Right renal pelvis (tissue), 4 donors: ENCODE measurements around the gene GALNT7. TPM values are rescaled to one million over a fixed set of nuclear protein-coding genes. Genes with fewer than 3 reads are reported as not detected.
"Not testable (repeated sequence)": the region's sequence is repeated elsewhere in the genome, so short reads cannot be mapped to it uniquely, and the experiment has no call there.

Experiments used
- DNase-seq, 4 donors: peaks; one replicate each; pipeline ENCODE4 v3.0.0-alpha.2; 2013; ENCODE audit warnings: low read depth in 4 of 4, low spot score in 3 of 4, missing footprints in 1 of 4
- polyA plus RNA-seq, 4 donors: library from polyadenylated mRNA; unstranded; fragments of 120-200 nt; gene quantifications; one replicate each; pipeline ENCODE4 v1.2.1, GENCODE V29; 2013; ENCODE audit not compliant: insufficient read length in 4 of 4

The GALNT7 gene
- polyA plus RNA-seq, 4 donors = 35.8 to 40.7 (median 37.2) TPM

- no peak for DNase-seq
These were observed 7.3 kb upstream of the GALNT7 start for GRCh38 chr4:173161311-173161710.

DNA sequence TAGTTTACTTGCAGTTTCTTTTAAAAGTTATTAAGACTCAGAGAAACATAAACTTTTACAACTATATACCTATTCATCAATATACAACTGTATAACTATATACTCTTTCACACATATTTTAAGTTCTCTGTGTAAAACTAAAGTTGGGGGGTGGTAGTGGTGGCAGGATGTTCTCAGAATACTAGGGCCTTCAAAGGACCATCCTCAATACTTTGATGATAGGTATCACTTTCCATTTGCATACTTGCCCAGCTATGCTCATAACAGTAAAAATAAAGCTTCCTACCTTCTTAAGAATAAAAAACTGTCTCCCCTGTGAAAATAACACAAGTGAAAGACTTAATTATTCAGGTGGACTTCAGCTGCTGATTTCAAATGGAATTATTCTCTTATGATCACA, 2.9 kb upstream of the GALNT7 start:
- no peak for DNase-seq

DNA sequence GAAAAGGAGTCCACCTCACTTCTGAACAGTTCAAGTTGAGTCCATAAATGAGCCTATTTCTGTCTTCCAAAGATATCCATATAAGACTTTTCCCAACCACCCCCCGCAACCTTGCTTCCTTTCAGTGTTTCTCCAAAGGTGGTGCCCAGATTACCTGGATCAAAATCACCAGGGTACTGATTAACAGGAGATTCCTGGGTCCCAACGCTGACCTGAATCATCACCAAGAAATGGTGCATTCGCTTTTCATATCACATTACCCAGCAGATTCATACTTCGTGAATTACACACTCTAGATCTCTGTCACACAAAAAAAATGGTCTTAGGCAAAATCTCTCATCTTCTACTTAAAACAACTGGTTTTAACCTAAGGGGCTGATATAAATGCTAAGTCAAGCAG, 2.1 kb upstream of the GALNT7 start:
- no peak for DNase-seq

GRCh38 chr4:173167758-173168395, 734 bp upstream of the GALNT7 start:
- peak in 3 of 4 donors; percentile 10 to 43 (median 13) for DNase-seq

DNA sequence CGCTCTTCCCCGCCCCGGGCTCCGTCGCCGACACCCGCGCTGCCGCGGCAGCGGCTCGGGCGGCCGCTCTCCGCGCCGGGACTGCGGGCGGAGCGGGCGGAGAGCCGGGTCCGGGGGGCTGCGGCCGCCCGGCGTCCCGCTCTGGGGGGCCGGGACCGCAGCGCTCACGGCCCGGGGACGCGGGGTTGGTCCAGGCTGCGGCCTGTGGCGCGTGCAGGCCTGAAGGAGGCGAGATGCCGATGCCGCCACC, 492 bp downstream of the GALNT7 start:
- DNase-seq = no peak

DNA sequence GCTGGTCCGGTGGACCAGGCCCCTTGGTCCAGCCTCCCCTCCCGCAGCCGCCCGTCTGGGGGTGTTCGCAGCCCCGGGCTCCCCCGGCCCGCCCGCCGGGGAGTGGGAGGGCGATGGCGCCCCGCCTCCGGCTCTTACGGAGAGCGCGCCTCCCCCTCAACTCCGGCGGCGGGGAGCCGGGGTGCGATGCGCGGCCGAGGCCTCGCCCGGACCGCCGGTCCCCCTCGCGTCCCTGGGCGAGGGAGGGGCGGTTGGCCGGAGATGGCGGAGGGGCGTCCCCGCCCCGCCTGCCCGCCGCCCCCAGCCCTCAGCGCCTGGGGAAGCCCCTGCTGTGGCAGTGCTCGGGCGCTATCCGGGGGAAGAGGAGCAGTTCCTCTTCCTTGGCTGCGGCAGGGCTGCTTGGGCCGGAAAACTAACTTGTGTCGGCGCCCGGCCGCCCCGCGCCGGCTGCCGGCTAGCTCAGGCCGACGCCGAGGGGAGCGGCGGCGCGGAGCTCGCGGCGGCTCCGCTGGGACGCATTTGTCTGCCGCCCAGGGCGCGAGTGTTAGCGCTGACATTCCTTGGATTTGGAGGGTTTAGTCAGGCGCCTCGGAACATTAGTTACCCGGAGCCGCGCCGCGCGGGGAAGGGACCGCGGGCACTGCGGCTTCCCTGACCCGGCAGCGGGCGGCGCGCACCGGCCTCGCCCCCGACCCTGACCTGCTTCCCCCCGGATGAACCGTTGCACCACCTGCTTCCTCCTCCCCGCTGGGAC, 994 bp downstream of the GALNT7 start:
- DNase-seq = peak; percentile 47 to 63 (median 56)

DNA sequence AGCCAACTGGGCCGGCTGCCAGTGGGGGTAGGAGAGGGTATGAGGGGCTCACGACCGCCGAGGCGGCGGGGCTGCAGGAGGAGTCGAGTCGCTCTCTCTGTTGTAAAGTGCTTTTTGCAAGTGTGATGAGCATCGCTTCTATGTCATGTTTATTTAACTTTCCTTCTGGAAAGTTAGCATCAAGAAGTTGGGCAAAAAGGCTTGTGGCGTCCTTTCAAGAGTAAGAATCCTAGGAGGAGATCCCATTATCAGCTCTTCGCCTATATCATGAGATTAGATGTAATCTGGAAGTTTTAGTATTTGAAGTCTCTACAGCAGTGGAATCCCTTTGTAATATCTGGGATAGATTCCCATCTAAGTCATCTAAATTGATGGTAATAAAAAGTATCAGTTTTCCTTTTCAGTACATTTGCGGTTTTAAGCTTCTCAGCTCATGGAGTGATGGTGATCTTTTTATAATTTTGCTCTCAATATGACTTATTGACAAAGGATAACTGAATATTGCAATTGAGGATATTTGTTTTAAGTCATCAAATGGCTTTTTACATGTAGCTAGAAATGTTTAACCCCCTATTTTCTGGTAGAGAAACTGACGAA, 1.7 kb downstream of the GALNT7 start:
- DNase-seq = peak in 1 of 4 donors; percentile 12

DNA sequence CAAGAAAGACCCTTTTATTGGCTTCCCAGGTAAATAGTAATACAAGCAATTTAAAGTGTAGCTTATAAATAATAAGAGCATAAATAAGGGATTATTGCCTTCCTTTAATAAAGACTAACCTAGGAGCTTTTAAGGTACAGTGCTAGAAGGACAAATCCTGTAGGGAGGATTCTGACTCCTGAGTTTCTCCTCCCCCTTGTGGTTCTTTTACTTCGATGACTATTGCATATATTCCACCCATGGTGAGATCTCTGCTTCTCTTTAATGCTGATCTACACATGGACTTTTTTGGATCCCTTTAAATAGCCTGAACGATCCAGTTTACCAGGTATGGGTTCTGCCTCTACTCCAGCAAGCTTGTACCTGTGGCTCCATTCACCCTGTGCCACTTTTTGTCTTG, 2.5 kb downstream of the GALNT7 start:
- no peak for DNase-seq

- no peak for DNase-seq
These were observed 3.4 kb downstream of the GALNT7 start for GRCh38 chr4:173171987-173172386.

DNA sequence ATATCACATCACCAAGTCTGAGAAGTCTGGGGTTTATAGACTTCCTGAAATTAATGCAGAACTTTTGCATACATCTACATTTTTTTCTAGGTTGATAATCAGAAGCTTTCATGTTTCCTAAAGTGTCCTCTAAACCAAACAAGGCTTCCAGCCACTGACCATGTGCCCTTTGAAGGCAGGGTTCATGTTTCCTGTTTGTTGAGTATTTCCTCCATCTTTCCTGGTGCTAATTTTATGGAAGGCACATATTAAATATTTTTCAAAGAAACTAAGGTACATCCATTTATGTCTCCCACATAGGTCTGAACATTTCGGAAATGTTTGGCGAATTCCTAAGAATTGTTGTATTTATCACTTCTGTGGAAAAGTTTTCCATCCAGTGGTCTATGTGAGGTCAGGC, 5.6 kb downstream of the GALNT7 start:
- DNase-seq = no peak

GRCh38 chr4:173174594-173175012, 6.0 kb downstream of the GALNT7 start:
- no peak for DNase-seq

- DNase-seq = no peak
These were observed 7.4 kb downstream of the GALNT7 start for GRCh38 chr4:173176010-173176409.

- no peak for DNase-seq
These were observed 8.6 kb downstream of the GALNT7 start for GRCh38 chr4:173177232-173177631.

GRCh38 chr4:173178144-173178543, 9.5 kb downstream of the GALNT7 start:
- DNase-seq = no peak

DNA sequence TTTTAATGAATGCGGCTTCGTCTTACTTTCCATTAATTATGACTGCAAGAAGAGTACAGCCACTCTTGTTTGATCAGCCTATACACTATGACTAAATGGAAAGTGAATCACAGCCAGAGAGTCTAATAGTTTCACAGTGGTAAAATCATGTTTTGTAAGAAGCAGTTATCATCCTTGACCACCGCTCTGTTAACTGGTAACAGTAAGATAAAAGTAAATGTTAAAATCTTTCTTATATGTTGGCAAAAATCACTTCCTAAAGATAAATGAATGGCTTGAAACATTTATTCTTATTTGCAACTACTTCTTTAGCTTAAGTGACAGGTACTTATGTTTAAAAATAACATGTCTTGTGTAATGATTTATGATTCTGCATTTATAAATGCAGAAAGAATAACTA, 13.2 kb downstream of the GALNT7 start:
- no peak for DNase-seq

DNA sequence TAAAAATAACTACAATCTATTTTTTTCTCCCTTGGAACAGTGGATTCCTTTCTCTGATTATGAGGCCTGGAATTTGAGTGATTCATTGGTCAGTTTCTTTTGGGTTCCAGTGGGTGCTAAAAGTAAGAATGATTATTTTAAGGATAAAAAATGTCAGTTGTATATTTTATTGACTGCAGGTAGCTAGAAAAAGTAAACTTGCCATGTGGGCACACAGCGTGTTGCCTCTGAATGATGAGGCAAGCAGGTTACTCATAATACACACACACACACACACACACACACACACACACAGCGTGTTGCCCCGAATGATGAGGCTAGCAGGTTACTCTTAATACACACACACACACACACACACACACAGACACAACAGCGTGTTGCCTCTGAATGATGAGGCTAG, 13.8 kb downstream of the GALNT7 start:
- no peak for DNase-seq

DNA sequence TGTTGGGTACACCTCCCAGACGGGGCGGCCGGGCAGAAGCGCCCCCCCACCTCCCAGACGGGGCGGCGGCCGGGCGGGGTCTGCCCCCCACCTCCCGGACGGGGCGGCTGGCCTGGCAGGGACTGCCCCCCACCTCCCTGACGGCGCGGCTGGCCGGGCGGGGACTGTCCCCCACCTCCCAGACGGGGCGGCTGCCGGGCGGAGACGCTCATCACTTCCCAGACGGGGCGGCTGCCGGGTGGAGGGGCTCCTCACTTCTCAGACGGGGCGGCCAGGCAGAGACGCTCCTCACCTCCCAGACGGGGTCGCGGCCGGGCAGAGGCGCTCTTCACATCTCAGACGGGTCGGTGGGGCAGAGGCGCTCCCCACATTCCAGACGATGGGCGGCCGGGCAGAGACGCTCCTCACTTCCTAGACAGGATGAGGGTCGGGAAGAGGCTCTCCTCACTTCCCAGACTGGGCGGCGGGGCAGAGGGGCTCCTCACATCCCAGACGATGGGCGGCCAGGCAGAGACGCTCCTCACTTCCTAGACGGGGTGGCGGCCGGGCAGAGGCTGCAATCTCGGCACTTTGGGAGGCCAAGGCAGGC, 15.1 kb downstream of the GALNT7 start:
- not testable (repeated sequence) for DNase-seq

DNA sequence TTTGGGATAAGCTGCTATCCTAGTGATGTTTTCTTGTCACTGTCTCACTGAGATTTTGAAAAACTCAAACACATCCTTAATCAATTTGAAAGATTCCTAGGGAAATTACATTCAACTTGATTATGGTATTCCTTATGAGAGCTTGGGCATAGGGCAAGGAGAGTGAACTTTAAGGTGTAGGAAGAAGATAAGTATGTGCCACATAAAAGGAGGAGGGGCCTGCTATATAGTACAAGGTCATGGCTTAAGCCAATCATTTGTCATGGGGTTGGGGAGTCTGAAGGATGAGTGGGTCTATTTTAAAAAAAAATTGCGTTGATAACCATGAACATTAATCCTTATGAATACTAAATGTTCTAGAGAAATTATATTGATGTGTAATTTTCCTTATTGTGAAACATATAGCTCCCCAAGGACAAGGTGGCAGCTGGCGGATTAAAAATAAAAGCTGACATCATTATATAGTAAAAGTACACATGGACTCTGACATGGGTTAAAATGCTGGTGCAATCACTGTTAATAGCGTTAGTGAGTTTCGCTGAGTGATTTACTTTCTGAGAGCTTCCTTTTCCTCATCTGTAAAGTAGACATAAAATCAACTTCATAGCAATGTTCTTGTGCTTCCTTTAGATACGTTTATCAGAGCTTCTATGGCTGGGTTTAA, 17.4 kb downstream of the GALNT7 start:
- DNase-seq = no peak

DNA sequence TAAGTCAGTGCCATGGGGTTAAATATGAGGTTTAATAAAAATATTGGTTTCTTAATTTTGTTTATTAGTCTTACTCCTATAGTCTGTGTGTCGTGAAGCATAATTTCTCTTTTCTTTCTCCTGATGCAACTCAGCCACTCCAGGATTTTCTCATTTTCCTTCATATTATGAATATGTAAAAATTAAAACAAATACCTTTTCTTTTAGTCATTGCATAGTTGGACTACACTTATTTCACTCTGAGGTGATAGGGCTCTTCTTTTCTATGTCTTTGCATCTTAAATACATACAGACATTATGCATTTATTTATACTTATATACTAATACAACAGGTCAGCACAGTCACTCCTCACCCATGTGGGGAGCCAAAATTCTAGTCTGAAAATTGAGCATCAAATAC, 19.1 kb downstream of the GALNT7 start:
- DNase-seq = no peak

DNA sequence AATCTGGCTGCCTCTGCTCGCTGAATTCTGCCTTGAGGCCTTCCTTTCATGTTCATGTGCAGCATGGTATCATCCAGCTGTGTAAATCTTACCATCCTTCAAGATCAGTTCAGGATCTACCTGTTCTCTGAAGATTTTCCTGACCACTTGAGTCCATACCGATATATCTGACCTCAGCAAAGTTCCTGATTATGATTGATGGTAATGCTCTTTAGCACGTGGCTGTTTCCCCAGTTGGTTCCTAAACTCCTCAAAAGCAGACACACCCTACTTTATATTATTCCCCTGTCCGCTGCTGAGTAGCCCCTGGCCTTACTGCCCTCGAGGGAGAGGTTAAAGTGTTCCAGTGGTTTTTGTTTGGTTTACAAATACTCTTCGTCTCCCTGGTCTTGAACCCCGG, 20.0 kb downstream of the GALNT7 start:
- DNase-seq = no peak

DNA sequence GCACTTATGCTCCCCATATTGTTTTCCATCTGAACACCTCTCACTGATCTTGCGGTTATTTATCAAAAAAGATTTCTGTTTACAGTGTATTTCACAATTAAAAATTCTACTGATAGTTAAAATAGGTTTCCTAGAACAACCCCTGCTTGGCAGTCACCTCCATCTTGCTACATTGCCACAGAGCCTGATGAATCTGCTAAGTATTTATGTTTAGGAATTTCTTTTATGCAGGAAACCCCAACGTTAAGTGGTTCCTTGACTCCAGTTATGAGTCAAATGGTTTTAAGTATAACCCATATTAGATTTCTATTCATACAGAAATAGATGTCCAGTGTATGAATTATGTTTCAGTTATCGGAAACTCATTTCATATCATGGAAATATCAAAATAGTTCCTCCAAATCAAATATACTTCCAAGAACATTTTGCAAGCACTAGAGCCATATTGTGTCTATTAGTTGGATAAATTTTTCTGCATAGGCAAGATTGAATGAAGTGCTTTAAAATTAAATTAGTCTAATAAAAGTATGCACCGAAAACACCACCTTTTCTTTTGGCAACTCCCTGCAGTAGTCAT, 20.6 kb downstream of the GALNT7 start:
- no peak for DNase-seq
